Stimulated activated naive CD4-positive, alpha-beta T cell (primary cell): ENCODE data around the gene RSPH6A.
"Not testable (repeated sequence)": the region's sequence is repeated elsewhere in the genome, so short reads cannot be mapped to it uniquely, and the experiment has no call there.

ENCODE experiments used
- DNase-seq, 6 experiments: peaks; one replicate each; lab custom pipeline; 2025; lab: John Stamatoyannopoulos, UW

RSPH6A gene

GRCh38 chr19:45764945-45765701 lies 50.0 kb downstream of the RSPH6A start:
- no peak for DNase-seq

GRCh38 chr19:45764475-45764874 lies 50.6 kb downstream of the RSPH6A start:
- no peak for DNase-seq

GRCh38 chr19:45763691-45764294 lies 51.3 kb downstream of the RSPH6A start:
- no peak for DNase-seq

DNA sequence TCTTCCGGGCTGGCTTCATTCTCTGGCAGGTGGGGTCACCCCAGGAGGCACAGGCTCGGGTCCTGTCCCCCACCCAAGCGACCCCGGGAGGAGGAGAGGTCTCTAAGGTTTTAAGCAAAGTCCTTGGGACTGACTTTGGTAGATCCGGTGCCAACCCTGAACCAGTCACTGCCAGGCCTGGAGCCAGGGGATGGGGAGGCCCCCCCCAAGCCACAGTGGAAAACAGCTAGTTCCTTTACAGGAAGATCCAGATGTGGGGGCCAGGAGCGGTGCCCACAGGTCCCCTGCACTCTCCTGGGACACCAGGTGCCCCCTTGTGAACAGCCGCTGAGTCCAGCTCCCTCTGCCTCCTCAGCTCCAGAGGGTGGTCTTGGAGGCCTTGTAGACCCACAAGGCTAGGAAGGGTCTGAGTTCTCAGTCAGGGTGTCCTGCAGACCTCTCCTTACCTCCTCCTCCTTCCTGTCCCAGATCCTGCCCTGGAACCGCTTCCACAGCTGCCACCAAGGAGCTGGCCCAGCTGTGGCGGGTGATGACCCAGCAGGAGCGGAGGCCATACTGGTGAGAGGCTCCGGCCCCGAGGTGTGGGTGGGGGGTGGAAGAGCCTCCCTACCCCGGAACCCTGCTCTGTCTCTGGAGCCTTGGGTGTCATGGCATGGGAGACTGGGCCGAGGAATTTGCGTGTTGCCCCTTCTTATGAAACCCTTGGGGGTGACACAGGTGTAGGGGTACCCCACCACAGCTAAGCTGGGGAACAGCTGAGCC lies 52.1 kb downstream of the RSPH6A start:
- DNase-seq = no peak

DNA sequence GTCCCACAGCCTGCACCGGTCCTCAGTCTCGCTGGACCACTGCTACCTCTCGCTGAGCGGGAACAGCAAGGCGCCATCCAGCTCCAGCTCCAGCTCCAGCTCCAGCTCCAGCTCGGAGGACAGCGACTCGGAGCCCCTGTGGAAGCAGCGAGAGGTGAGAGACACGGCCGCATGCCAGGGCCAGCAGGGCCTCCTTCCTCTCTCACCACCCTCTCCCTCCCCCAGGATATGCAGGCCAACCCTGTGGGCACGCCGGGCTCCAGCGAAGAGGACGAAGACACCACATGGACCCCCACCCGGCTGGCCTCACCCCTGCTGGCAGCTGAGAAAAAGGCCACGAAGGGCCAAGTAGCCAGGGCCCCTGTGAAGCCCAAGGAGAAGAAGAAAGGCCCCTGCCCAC lies 53.4 kb downstream of the RSPH6A start:
- no peak for DNase-seq

DNA sequence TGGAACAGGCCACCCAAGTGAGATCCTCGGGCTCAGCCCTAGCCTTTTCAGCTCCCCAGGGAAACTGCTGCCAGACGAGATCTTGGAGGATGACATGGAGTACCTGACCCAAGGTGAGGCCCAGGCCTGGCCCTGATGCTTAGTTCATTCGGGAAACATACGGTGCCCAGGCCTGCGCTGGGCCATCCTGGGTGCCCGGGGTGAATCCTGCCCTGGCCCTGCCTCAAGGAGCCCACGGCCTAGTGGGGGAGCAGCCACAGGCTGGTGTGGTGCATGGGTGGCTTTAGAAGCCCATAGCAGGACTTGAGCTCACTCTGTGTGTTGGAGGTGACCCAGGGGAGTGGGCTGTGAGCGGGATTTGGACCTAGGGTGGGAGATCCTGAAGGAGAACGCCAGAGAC lies 56.2 kb downstream of the RSPH6A start:
- no peak for DNase-seq

GRCh38 chr19:45757695-45758094 lies 57.4 kb downstream of the RSPH6A start:
- DNase-seq = no peak

DNA sequence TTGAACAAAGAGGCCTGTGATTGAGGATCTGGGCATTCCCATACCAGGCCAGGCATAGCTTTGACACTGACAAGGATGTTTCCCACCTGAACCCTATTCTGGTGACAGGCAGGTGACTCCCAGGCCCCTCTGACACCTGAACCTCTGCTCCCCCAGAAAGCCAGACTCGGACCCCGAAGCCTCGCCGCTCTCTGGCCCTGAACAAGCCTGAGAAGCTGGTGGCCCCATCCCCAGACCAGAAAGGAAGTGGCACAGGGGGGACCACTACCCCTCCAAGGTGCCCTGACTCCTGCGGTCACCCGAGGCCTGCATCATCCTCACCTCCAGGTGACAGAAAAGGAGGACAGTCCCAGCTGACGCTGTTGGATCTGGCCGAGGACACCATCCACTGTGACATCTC lies 60.8 kb downstream of the RSPH6A start:
- DNase-seq = no peak

DNA sequence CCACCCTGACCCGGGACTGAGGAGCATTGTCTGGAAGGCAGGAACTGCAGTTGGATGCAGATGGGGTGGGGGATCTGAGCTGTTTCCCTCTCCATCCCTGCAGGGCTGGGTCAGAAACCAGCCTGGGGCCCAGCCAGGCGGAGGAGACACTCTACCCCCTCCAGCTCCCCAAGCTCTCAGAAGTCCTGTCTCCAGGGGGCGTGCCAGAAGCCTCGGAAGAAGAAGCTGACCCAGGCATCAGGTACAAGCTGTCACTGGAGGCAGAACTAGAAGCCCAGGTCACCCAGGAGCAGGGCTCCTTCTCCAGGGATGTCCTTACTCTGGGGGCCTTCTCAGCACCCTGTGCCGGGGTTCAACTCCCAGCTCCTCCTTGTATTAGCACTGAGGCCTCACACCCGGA lies 61.6 kb downstream of the RSPH6A start:
- DNase-seq = no peak

DNA sequence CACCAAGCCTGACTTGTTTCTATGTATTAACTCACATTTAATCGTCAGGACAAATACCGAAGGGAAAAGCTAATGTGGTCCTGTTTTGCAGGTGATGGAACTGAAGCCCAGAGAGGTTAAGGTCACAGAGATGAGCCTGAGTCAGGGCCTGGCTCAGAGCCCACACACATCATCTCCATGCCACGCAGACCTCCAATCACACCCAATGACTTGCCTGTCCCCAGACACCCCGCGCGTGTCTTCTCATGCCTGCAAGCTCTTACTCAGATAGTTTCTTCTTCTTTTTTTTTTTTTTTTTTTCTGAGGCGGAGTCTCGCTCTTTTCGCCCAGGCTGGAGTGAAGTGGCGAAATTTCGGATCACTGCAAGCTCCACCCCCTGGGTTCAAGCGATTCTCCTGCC lies 62.5 kb downstream of the RSPH6A start:
- DNase-seq = no peak

DNA sequence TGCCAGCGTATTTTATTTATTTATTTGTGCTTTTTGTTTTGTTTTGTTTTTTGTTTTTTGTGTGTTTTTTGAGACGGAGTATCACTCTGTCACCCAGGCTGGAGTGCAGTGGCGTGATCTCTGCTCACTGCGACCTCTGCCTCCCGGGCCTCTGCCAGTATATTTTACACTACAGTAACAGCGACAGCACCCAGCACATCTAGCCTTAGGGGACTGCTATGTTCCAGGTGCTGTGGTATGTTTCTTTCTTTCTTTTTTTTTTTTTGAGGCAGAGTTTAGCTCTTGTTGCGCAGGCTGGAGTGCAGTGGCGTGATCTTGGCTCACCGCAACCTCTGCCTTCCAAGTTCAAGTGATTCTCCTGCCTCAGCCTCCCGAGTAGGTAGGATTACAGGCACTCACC lies 63.6 kb downstream of the RSPH6A start:
- DNase-seq = not testable (repeated sequence)

DNA sequence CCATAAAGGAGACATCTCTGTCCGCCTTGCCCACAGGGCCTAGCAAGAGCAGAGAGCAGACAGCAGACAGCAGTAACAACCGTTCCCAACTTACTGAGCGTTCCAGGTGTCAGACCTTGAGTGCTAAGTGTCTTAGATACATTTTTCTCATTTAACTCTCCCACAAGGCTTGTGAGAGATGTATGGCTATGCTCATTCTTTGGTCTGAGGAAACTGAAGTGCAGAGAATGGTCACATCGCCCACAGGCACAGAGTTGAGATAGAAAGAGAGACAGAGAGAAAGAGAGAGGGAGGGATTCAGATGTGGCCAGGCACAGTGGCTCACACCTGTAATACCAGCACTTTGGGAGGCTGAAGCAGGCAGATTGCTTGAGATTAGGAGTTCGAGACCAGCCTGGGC lies 67.6 kb downstream of the RSPH6A start:
- DNase-seq = no peak

GRCh38 chr19:45746866-45747265 lies 68.2 kb downstream of the RSPH6A start:
- DNase-seq = no peak
